DMS53 treated with DMSO at 0.1 percent for 48 hours (cell line): Measurements from ENCODE around the gene PLXNA2.
A peak's percentile ranks its signal among the peaks of the same experiment; 100 is the strongest.

Experiments used
- DNase-seq: peaks from one replicate; lab custom pipeline; 2025; ENCODE audit not compliant: unreplicated experiment; lab: John Stamatoyannopoulos, UW

The PLXNA2 gene

DNA sequence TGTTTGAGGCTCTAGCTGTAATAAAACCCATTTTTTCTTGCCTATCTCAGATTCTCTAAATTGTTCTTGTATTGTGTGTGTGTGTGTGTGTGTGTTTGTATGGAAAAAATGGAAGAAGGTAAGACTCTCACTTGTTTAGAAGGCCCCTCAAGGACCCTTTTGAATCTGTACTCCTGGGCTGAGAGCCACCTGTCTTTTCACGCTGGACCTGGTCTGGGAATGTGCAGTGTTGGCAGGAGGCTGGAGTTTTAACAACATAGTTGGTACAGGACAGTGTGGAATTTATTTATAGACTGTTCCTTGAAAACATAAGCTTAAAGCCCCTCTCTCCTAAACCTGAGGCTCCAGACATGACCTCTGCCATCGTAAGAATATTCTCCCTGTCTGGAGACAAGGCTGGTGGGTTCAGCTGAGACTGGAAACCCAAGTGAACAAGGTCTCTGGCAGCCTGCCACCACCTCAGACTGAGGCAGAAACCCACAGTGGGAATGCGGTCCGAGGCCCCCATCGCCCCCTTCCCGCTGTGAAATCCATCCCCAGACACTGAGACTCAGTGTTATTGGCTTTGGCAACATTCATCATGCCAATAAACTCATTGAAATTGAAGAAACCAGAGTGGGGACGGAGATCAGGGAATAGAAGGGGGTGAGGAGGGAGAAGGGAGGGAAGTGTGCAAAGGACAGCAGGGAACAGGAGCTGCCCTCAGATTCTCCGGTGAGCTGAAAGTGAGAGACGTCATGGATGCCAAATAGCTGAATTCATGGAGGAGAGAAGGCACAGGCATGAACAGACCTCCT is 24.6 kb upstream of the PLXNA2 start:
- no peak for DNase-seq

DNA sequence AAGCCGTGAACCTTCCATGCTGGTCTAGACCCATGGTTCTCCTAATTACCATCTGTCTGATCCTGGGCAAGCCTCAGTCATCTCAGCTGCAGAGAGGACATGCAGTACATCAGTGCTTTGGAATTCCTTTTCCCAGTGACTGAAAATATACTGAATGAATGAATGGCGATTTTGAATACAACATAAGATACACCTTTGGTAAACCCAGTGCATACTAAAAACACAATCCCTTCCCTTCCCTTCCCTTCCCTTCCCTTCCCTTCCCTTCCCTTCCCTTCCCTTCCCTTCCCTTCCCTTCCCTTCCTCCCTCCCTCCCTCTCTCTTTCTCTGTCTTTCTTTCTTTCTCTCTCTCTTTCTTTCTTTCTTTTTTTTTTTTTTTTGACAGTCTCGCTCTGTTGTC is 21.3 kb upstream of the PLXNA2 start:
- no peak for DNase-seq

DNA sequence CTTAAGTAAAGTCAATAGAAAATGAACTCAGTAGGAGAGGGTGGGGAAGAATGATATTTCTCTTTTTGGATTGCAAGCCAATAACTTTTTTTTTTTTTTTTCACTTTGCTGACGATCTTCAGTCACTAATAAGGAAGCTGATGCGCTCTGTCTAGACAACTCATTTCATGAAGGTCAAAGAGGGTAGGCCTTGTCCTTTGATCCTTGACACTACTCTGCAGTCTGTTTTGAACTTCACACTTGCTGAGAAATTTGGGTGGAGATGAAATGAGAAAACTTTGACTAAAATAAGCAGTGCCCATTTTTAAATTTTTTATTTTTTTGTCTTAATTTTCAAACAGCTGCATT is 20.9 kb upstream of the PLXNA2 start:
- no peak for DNase-seq

DNA sequence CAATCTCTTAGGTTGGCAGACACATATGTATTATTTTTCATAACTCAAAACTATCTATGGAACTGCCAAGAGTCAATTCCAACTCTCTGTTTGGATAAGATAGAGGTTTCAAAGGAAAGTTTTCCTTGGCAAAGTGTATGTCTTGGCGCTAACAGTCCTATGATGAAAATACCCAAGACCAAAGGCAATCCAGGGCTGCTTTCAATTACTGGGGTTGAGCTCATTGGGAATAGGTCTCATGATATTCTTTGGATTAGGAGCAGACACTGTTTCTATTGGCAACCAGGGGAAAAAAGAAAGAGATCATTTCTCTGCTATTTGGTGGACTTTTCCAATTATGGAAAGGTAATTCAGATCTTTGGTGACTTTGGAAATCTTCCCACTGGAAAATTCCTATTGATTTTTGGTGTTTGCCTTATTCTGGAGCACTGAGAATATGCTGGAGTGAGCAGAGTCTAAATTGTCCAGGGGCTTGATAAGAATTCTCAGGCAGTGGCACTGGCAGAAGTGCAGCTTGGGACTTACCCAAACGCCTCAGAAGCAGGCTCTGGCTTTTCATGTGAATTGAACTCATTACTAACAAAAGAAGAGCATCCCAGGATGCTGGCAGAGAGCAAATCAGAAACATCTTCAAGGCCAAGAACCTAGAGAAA is 20.4 kb upstream of the PLXNA2 start:
- no peak for DNase-seq

DNA sequence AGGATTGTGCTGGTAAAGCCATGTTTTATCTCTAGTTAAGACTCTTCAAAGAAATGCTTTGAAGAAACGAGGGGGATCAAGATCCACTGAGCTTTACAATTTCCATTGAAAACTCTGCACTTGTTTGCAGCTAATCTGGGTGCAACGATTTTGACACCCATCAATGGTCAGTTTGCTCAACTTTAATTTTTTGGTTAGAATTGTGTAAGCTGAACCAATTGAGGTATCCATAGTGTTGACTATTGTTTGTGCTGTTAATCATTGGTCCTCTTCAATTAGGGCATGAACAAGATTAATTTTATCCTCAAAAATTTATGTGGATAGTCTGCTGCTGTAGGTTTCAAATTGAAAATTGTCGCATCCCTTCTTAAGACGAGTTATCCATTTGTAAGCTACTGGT is 17.7 kb upstream of the PLXNA2 start:
- no peak for DNase-seq

DNA sequence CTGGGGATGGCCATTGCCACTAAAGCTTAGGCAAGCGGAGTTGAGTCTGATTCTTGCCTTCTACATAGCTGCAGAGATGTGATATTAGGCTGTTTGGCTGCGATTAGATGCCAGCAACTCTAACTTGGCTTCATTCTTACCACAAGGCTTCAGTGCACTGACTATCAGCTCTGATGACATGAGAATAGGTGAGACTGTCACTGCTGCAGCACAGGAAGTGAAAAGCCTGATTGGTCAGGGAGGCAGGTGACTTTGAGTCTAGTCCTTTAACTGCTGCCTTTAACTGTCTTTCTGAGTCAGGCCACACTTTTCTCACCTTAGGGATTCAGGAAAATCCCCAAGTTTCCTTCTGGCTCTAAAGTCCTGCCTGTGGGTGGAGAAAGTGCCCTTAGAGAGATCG is 14.1 kb upstream of the PLXNA2 start:
- DNase-seq = no peak

DNA sequence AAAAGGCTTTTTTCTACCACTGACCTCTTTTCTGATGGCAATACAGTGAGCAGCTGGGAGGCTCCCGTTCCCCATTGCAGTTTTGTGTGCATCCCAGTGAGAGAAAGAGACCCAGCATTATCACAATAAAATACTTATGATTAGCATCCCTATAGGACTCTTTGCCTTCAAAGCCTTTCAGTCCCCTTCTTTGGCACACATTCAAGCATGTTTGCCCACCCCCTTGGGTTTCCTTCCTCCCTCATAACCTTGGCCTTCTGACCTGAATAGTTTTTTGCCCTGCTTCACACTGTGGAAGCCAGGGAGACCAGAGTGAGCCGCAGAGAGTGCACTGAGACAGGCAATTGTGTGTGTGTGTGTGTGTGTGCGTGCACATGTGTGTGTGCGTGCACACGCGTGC is 13.2 kb upstream of the PLXNA2 start:
- no peak for DNase-seq

DNA sequence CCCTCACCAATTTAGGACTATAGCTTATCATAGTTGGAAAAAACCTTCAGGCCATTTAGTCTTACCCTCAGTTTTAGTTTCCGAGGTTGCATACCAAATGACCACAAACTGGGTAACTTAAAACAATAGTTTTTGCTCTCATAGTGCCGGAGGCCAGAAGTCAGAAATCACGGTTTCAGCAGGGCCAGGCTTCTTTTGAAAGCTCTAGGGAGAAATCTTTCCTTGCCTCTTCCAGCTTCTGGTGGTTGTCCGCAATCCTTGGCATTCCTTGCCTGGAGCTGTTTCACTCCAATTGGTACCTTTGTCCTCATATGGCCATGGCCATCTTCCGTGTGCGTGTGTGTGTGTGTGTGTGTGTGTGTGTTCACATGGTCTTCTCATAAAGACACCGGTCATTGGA is 12.4 kb upstream of the PLXNA2 start:
- DNase-seq = no peak

DNA sequence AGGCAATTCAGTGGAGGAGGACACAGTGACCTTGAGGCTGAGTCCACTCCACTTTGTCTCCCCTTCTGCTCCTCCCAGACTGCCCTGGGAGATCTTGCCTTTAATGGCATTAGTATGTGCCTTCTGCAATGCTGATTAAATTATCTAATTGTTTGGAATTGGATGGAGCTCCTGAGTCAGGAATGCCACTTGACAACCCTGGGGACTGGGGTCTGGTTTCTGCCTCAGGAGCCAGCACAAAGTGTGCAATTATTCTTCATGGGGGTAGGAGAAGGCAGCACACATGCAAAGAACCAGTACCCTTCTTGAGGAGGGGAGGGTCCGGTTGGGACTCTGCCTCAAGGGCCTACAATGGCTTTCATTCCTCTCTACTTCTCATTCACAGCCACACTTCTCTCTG is 11.9 kb upstream of the PLXNA2 start:
- DNase-seq = no peak

DNA sequence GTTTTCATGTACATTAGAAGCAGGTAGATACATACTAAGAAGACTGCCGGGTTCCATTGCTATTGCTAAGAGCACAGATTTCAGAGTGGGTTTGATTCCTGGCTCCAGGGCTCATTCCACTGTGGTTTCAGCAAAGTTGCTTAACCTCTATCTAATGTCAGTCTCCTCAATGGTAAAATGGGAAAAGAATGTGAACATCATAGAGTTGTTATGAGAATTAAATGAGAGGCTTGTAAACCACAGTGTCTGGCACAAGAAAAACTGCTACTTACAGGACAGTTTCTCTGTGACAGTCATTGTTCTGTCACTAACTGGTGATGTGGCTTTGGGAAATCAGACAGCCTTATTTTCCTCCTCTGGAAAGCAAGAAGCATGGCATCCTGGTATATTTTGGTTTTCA is 10.7 kb upstream of the PLXNA2 start:
- no peak for DNase-seq

DNA sequence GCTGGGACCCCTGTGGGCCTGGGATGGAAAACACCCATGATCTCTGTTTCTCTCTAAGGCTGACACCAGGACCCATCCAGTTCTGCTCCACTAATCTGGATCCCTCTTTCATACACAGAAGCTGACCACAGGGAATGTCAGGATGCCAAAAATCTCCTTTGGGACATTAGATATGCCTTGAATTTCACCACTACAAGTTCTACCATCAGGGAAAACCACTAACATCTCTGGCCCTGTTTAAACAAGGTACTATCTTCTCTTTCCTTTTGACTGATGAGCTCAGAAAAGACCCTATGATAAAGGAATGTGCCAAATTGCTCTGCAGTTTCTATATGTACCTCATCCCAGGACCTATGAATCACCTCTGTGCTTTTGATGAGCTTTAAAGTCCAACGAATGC is 10.2 kb upstream of the PLXNA2 start:
- DNase-seq = no peak

DNA sequence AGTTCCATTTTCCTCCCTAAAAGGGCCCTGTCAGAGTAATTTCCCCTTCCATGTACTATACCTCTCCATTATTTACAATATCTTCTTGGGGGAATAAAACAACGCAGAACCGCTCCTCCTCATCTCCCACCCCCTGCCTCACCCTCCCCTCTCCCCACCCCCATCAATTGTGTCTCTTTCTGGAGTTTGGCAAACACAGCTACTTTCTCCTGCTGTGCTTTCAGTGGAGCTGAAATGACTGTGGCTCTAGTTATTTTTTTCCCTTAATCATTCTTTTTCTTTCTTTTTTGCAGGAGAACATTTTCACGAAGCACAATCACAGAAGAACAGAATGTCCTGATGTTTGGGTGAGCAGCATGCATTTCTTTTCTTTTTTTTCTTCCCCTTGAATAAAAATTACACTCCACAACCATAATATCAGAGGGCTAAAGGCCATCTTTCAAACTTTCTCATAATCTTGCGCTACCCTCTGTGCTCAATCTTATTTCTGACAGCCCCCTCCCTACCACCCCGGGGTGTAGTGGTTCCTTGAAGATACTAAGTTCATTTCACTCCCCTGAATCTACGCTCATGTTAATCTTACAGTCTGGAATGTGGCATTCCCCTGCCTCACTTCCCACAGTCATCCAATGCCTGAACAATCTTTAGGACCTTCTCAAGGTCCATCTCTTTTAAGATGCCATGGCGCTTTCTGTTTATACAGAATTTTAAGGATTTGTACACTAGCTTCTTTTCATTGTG is 8.8 kb upstream of the PLXNA2 start:
- no peak for DNase-seq

DNA sequence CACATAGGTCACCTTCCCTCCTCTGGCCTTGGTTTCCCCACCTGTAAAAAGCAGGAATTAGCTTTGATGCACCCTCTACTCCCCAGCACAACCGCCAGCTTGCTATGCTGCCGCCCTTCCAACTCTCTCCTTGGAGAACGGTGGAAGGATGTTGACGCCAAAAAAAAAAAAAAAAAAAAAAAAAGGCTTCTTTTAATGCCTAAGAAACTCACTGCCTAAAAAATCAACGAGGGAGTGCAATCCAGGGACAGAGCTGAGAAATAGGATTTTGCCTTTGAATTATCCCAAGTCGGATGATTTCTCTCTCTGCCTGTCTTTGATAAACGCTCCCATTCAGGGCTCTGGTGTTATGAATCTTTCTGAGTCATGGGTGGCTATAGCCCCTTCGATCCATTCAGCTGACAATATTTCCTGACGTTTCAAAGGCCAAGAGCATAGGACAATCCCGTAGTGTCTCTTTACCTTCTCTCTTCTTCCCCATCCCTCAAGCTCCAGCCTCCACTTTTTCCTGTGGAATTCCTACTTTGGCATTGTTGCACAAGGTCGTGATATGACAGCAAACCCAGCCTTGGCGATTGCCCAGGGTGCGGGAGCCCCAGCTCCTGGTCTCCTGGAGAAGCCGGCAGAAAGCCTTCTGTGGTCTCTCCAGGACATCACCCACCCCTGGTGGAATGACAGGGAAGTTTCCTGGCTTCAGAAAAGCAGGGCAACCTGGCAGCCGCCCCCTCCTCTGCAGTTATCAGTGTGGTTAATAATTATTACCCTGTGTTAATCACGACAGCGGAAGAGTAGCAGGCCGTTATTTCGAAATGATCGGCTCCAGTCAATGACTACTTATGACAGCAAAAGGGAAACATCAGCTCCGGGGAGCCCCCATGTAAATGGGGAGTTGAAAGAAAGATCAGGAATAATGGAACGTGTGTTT is 8.0 kb upstream of the PLXNA2 start:
- DNase-seq = no peak

DNA sequence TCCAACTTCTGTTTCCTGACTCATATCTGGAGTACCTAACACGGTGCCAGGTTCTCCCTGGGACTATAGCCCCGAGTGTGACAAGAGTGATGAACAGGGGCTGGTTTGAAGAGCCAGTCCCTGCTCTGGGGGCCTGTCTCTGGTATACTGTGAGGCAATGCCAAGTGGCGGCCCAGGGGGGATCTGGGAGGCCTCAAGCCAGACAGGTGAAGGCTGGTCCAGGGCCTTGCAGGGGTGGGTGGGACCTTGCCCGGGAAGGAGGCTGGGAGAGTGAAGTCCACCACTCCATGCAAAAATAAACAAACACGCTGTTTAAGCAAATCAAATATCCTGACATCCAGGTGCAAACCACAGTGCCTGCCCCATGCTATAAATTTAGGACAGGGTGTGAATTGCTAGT is 6.8 kb upstream of the PLXNA2 start:
- DNase-seq = no peak

DNA sequence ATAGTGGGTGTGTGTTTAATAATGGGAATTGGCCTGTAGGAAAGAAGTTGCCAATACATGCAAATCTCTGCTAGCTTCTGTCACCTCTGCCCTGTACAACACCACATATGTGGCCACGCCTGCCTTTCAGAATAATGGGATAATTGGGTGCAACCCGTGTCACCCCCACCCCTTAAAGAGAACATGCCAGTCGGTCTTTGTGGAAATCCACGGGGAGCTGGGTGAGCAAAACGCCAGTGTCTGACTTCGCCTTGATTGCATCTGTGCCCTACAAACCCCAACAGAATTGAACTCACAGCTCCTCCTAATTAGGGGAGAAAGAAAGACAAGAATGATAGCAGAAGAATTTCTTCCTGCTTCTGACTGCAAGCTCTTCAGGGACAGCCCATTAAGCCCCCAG is 6.4 kb upstream of the PLXNA2 start:
- DNase-seq = no peak

DNA sequence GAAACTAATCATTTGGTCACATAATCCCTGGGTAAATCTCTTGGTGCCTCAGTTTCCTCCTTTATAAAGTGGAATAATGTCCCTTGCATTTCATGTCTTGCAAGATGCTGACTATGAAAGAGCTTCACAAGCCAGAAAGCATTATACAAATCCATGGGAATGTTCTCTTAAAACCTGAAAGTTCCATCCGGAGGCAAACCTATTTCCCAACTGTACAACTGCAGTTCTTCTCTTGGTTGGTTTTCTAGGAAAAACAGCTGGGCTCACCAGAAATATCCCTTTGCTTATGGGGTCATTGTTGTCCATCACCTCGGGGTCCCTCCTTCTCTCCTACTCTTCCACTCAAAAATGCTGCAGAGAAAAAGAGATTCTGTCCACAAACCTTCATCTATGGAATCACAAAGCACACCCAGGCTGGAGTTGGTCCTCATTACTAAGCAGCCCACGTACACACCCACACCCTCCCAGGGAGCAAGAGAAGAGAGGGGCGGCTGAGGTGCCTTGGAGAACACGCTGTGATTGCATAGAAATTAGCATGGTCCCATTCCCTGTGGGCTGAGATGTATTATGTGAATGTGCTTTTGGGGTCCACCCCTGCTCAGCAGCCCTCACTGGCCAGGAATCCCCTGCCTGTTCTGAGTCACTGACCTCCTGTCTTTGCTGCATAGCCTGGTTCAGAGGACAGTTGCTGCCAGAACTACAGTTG is 5.0 kb upstream of the PLXNA2 start:
- no peak for DNase-seq

DNA sequence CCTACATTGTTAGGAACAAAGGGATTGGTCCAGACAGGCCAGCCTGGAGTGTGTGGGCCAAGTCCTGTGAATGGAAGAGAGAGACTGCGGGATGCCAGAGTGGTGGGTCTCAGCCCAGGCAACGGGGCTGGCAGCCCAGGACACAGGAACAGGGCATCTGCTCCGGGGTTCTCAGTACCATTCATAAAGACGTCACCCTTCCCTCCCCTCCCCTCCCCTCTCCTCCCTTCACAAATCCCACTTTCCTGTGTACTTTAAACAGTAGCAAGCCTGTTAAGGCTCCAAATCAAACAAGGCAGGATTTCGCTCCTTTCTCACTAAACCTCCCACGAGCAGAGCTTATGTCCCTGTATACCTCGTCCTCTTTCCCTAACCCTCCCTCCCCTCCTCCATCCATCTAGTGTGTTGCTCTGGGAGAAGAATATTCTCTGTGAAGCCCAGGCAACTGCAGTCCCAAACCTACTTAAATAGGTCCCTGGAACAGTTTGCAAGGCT is 4.2 kb upstream of the PLXNA2 start:
- DNase-seq = no peak

DNA sequence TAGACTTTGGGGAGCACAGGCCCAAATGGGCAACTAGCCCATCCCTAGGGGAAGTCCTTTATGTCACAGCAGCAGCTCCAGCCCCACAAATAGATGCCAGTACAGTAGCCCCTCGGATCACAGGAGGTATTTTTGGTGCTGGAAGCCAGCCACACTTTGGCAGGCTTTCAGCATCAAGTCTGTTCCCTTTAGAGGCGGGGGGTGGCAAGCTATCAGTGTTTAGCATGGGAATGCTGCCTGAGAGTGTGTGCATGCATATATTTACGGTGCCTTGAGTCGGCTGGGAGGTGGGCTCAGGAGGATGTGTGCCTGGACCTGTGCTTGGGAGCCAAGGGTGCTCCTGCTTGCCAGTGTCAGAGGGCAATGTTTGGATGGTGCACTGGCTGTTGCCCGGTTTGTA is 3.5 kb upstream of the PLXNA2 start:
- no peak for DNase-seq

DNA sequence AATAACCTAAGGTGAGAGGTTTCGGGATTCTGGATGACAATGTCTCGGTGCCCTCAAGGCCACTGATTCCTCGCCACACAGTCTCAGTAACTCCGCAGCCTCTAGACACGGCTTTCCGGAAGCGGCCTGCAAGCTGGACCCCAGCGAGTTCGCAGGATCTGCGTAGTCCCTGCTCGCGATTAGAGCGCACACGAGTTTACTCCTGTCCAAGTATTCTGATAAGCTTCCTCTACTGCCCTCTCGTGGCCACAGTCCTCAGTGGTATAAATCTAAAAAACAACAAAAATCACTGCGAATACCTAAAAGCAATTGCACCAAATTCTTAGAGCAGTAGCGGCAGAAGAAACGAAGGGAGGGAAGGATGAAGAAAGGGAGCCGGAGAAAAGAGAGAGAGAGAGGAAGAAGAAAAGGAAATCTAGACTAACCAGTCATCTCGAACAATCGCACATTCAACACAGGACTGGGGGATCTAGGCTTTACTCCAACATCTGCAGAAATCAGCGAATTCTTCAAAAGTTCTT is 1.1 kb upstream of the PLXNA2 start:
- peak; percentile 97 for DNase-seq

DNA sequence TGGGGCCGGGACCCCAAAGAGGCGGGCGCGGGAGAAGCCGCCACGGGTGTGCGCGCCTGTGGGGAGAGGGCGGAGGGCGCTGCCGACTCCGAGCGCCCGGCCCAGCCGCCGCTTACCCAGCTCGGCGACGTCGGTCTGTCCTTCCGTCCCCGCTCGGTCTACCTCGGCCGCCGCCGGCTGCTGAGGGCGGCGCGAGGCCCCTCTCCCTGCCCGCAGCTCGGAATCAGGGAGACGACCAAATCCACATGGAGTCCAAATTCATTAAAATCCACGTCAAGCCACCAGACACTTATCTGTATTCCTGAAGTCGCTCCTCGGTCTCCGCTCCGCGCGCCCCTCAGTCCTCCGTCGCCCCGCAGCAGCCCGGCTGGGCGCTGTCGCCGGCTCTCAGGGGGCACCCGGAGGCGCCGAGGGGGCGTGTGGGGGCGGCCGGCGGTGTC is 637 bp downstream of the PLXNA2 start:
- DNase-seq = peak; percentile 26
